SK-N-SH treated with all-trans-retinoic acid at 6 μM for 48 hours (cell line): ENCODE measurements around the gene DST.

Source experiments
- ATAC-seq: fragments of 200-7000 bp; cut with Tn5 transposase; 3 replicates; pipeline ENCODE4 v1.9.1; 2020; ENCODE audit warnings: mild to moderate bottlenecking, moderate library complexity
- ARNTL ChIP-seq: fragments of 450-650 bp; formaldehyde crosslinking; IDR thresholded peaks from 2 replicates; pipeline ENCODE4 v1.5.0; 2020; ENCODE audit warnings: low read depth, mild to moderate bottlenecking, moderate library complexity, borderline replicate concordance
- BACH2 ChIP-seq: fragments of 250-450 bp; sonication (Bioruptor Pico); IDR thresholded peaks from 2 replicates; pipeline ENCODE4 v1.9.0; 2021; ENCODE audit warnings: mild to moderate bottlenecking, borderline replicate concordance
- CSDC2 ChIP-seq: fragments of 250-450 bp; sonication (Bioruptor Pico); IDR thresholded peaks from 2 replicates; pipeline ENCODE4 v1.5.0; 2020; ENCODE audit warnings: mild to moderate bottlenecking, moderate library complexity
- CSRNP3 ChIP-seq: fragments of 250-450 bp; sonication (Bioruptor Pico); IDR thresholded peaks from 2 replicates; pipeline ENCODE4 v1.5.1; 2021; ENCODE audit warnings: mild to moderate bottlenecking, moderate library complexity
- ESRRG ChIP-seq: fragments of 250-450 bp; sonication (Bioruptor Pico); IDR thresholded peaks from 2 replicates; pipeline ENCODE4 v1.6.1; 2021; ENCODE audit warnings: mild to moderate bottlenecking
- ISL1 ChIP-seq: fragments of 250-450 bp; sonication (Bioruptor Pico); IDR thresholded peaks from 2 replicates; pipeline ENCODE4 v2.1.2; 2022; ENCODE audit warnings: mild to moderate bottlenecking, moderate library complexity
- OSR1 ChIP-seq: fragments of 250-450 bp; sonication (Bioruptor Pico); IDR thresholded peaks from 2 replicates; pipeline ENCODE4 v1.8.0; 2022; ENCODE audit warnings: moderate library complexity, mild to moderate bottlenecking, inconsistent platforms
- POU6F1 ChIP-seq: fragments of 250-450 bp; sonication (Bioruptor Pico); IDR thresholded peaks from 2 replicates; pipeline ENCODE4 v1.8.0; 2021; ENCODE audit warnings: low read depth, mild to moderate bottlenecking, moderate library complexity, borderline replicate concordance
- PPARA ChIP-seq: fragments of 250-450 bp; sonication (Bioruptor Pico); IDR thresholded peaks from 2 replicates; pipeline ENCODE4 v1.5.0; 2020; ENCODE audit warnings: mild to moderate bottlenecking, borderline replicate concordance
- SNAI2 ChIP-seq: fragments of 250-450 bp; sonication (Bioruptor Pico); IDR thresholded peaks from 2 replicates; pipeline ENCODE4 v1.5.0; 2020; ENCODE audit warnings: mild to moderate bottlenecking, moderate library complexity
- TCF4 ChIP-seq: fragments of 250-450 bp; sonication (Bioruptor Pico); IDR thresholded peaks from 2 replicates; pipeline ENCODE4 v1.8.0; 2021; ENCODE audit warnings: mild to moderate bottlenecking, moderate library complexity, borderline replicate concordance
- TOX ChIP-seq: fragments of 250-450 bp; sonication (Bioruptor Pico); IDR thresholded peaks from 2 replicates; pipeline ENCODE4 v1.8.0; 2021; ENCODE audit warnings: mild to moderate bottlenecking, moderate library complexity, borderline replicate concordance
- TSHZ2 ChIP-seq: fragments of 250-450 bp; sonication (Bioruptor Pico); IDR thresholded peaks from 2 replicates; pipeline ENCODE4 v1.5.0; 2020; ENCODE audit warnings: mild to moderate bottlenecking, moderate library complexity
- ZC3H10 ChIP-seq: fragments of 250-450 bp; sonication (Bioruptor Pico); IDR thresholded peaks from 2 replicates; pipeline ENCODE4 v1.5.1; 2021; ENCODE audit warnings: mild to moderate bottlenecking, moderate library complexity
- ZFP3 ChIP-seq: fragments of 250-450 bp; sonication (Bioruptor Pico); IDR thresholded peaks from 2 replicates; pipeline ENCODE4 v1.5.0; 2020; ENCODE audit warnings: mild to moderate bottlenecking, moderate library complexity
- ZFP30 ChIP-seq: fragments of 450-650 bp; formaldehyde crosslinking; IDR thresholded peaks from 2 replicates; pipeline ENCODE4 v1.5.0; 2022; ENCODE audit warnings: mild to moderate bottlenecking, moderate library complexity
- ZNF565 ChIP-seq: fragments of 450-650 bp; formaldehyde crosslinking; conservative IDR thresholded peaks from 2 replicates; pipeline ENCODE4 v1.5.0; 2020; ENCODE audit warnings: low read depth, mild to moderate bottlenecking, moderate library complexity
- ZNF70 ChIP-seq: fragments of 450-650 bp; formaldehyde crosslinking; IDR thresholded peaks from 2 replicates; pipeline ENCODE4 v1.5.0; 2020; ENCODE audit warnings: mild to moderate bottlenecking, moderate library complexity
- ZNF8 ChIP-seq: fragments of 450-650 bp; formaldehyde crosslinking; IDR thresholded peaks from 2 replicates; pipeline ENCODE4 v1.5.0; 2020; ENCODE audit warnings: mild to moderate bottlenecking, moderate library complexity
- TF ChIP-seq, protein P1 (sequence below): fragments of 250-450 bp; sonication (Bioruptor Pico); IDR thresholded peaks from 2 replicates; pipeline ENCODE4 v1.8.0; 2020; ENCODE audit warnings: mild to moderate bottlenecking, moderate library complexity, borderline replicate concordance

Gene DST

GRCh38 chr6:56491606-56492328, 150.9 kb downstream of the DST start:
- TF ChIP-seq TSHZ2 (CRISPR knock-in tag) (no peak), CSDC2 (CRISPR knock-in tag) (no peak), ISL1 (CRISPR knock-in tag) (peak; percentile 87), ZFP3 (peak; percentile 61; the same call in 1 of the 2 replicates), TOX (no peak), OSR1 (no peak), TCF4 (CRISPR knock-in tag) (no peak), ZNF565 (CRISPR knock-in tag) (no peak), ZNF70 (no peak), ESRRG (CRISPR knock-in tag) (no peak), SNAI2 (0 out of 2 replicates have a peak, but pooled peaks have one; percentile 17), ZNF8 (no peak), POU6F1 (CRISPR knock-in tag) (no peak), PPARA (CRISPR knock-in tag) (no peak)
- TF ChIP-seq, protein P1, sequence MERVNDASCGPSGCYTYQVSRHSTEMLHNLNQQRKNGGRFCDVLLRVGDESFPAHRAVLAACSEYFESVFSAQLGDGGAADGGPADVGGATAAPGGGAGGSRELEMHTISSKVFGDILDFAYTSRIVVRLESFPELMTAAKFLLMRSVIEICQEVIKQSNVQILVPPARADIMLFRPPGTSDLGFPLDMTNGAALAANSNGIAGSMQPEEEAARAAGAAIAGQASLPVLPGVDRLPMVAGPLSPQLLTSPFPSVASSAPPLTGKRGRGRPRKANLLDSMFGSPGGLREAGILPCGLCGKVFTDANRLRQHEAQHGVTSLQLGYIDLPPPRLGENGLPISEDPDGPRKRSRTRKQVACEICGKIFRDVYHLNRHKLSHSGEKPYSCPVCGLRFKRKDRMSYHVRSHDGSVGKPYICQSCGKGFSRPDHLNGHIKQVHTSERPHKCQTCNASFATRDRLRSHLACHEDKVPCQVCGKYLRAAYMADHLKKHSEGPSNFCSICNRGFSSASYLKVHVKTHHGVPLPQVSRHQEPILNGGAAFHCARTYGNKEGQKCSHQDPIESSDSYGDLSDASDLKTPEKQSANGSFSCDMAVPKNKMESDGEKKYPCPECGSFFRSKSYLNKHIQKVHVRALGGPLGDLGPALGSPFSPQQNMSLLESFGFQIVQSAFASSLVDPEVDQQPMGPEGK (CRISPR knock-in tag), result no peak
- no peak; the same call in 2 of the 3 replicates for ATAC-seq

DNA sequence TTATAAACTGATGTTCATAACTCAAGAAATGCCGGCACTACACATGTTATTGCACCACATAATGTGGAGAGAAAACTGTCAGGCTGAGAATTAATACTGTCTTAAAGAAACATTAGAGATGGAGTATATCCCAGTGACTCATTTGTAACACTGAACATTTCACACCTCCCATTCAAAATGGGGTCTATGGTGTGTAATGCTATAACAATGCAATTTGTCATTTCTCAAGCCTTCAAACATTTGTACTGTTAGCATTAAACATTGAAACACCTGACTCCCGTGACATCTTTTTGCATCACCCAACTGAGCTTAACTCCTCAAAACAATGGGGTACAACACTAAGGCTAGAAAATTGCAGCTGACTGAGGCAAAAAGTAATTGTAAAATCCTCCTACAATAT, 151.7 kb downstream of the DST start:
- TF ChIP-seq TSHZ2 (CRISPR knock-in tag) (no peak), ZFP30 (no peak), CSDC2 (CRISPR knock-in tag) (no peak), TOX (no peak), ARNTL (no peak), SNAI2 (no peak), CSRNP3 (CRISPR knock-in tag) (no peak), ZC3H10 (no peak), BACH2 (no peak), ZNF70 (no peak)
- TF ChIP-seq, protein P1 (CRISPR knock-in tag), result no peak
- TF ChIP-seq, all 23 proteins: peak for 0
- no peak; the same call in 2 of the 3 replicates for ATAC-seq
